Upper lobe of left lung (tissue), 6 donors: Measurements from ENCODE around the gene ZMYND8. TPM values are rescaled to one million over a fixed set of nuclear protein-coding genes. Genes with fewer than 3 reads are reported as not detected.
A peak's percentile ranks its signal among the peaks of the same experiment; 100 is the strongest.

Source experiments
- ATAC-seq, 2 donors: fragments of 200-7000 bp; cut with Tn5 transposase; one replicate each; pipeline ENCODE4 v1.9.1; 2022; ENCODE audit warnings: mild to moderate bottlenecking in 2 of 2, moderate library complexity in 2 of 2; ENCODE audit not compliant: low FRiP score in 2 of 2
- DNase-seq, 2 donors: peaks; one replicate each; pipeline ENCODE4 v3.0.0-alpha.2; 2019 to 2020
- H3K27ac ChIP-seq, 4 donors: fragments of 200-600 bp; sonication (generic); one replicate each; pipeline ENCODE4 v1.5.1; 2016 to 2019
- H3K27me3 ChIP-seq, 4 donors: fragments of 200-600 bp; sonication (generic); one replicate each; pipeline ENCODE4 v1.5.1; 2017 to 2019
- H3K36me3 ChIP-seq, 4 donors: fragments of 200-600 bp; sonication (generic); one replicate each; pipeline ENCODE4 v1.5.1; 2016 to 2019
- H3K4me1 ChIP-seq, 4 donors: fragments of 200-600 bp; sonication (generic); one replicate each; pipeline ENCODE4 v1.5.1; 2018 to 2019
- H3K4me3 ChIP-seq, 4 donors: fragments of 200-600 bp; sonication (generic); one replicate each; pipeline ENCODE4 v1.5.1; 2017 to 2019; ENCODE audit warnings: mild to moderate bottlenecking in 2 of 4, moderate library complexity in 1 of 4
- H3K9me3 ChIP-seq, 4 donors: fragments of 200-600 bp; sonication (generic); one replicate each; pipeline ENCODE4 v1.5.1; 2018 to 2019
- CTCF ChIP-seq, 6 experiments: fragments of 450-650 bp in 4 of 6; fragments of 200-600 bp in 2 of 6; sonication (generic) in 2 of 6; IDR thresholded peaks; one replicate each; pipeline ENCODE4 v1.5.1; 2016 to 2019; ENCODE audit warnings: antibody characterized with exemption in 6 of 6
- EP300 ChIP-seq, 4 donors: sonication (generic); formaldehyde crosslinking; IDR thresholded peaks; one replicate each; pipeline ENCODE4 v1.5.1; 2017; ENCODE audit warnings: antibody characterized with exemption in 4 of 4, control low read depth in 2 of 4
- POLR2A ChIP-seq, 4 donors: fragments of 450-650 bp; IDR thresholded peaks; one replicate each; pipeline ENCODE4 v1.5.1; 2016 to 2017; ENCODE audit warnings: antibody characterized with exemption in 4 of 4, mild to moderate bottlenecking in 2 of 4
- POLR2AphosphoS5 ChIP-seq, 2 donors: sonication (generic); formaldehyde crosslinking; IDR thresholded peaks; one replicate each; pipeline ENCODE4 v1.5.1; 2017; ENCODE audit warnings: antibody characterized with exemption in 2 of 2
- WGBS, 2 donors: methylation state at CpG; one replicate each; pipeline ENCODE4 v1.1.5; 2017 to 2018; 5-methylcytosine and 5-hydroxymethylcytosine counted together
- total RNA-seq, 6 donors: library from RNA; depleted of rRNA in 4 of 6; stranded (reverse); fragments of >200 nt in 4 of 6; gene quantifications; one replicate each; pipeline versions ENCODE4 v1.1.0 to v1.2.1, GENCODE V29; 2016 to 2021
- donor health status: DM: no; HTN: no; CAD: no; lungs with moderate emphysema.
- donor health status: DM: no; HTN: yes; CAD: no; lungs with severe emphysema.

ZMYND8 gene
- total RNA-seq, 6 donors from 2014 or later: 24.6 to 120 (median 51.8) TPM

DNA sequence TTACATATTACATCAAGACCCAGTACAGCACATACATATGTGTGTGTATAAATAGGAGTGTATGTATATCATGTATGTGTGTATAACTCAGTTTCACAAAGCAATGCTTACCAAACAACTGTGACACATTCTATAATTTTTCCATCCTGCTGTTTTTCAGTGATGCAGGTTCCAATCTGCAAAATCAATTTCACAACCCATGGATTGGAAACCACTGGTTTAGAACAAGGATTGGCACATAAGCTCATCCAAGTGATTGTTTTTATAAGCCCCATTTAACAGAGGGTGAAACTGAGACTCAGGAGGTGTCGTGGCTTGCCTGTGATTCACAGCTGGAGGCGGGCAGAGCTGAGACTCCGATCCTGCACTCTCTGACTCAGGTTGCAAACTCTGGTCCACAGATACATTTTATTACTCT lies 158.2 kb downstream of the ZMYND8 start:
- no peak for TF ChIP-seq POLR2AphosphoS5 (IDR thresholded peaks at IDR 0.05)
- no peak for ATAC-seq
- WGBS, 2 donors: 87 to 90% methylated on average over 3 of the region's 3 CpGs
- DNase-seq: no peak
- no peak overlapping the region for H3K27ac ChIP-seq
- no peaks in the 10 kb centered on the region for H3K9me3 ChIP-seq
- H3K4me1 ChIP-seq: peaks cover 7 to 10% (median 7%) of the 10 kb centered on the region in 4 donors
- H3K27me3 ChIP-seq: no peaks in the 10 kb centered on the region
- no peak overlapping the region for H3K4me3 ChIP-seq
- H3K36me3 ChIP-seq: no peaks in the 10 kb centered on the region

- peak; percentile 90 to 91 for ATAC-seq
- H3K9me3 ChIP-seq: no peaks in the 10 kb centered on the region
- H3K4me3 ChIP-seq: no peak overlapping the region
- no peak overlapping the region for H3K27ac ChIP-seq
- peaks cover 7 to 10% (median 7%) of the 10 kb centered on the region in 4 donors for H3K4me1 ChIP-seq
- H3K27me3 ChIP-seq: no peaks in the 10 kb centered on the region
- WGBS, 2 donors: 45 to 60% methylated on average over 22 to 34 of the region's 34 CpGs
- no peaks in the 10 kb centered on the region for H3K36me3 ChIP-seq
- DNase-seq: peak; percentile 82 to 92
- TF ChIP-seq CTCF (IDR thresholded peaks at IDR 0.05) (peak; percentile 88 to 94 (median 91)), POLR2AphosphoS5 (IDR thresholded peaks at IDR 0.05) (peak; percentile 4 to 18), EP300 (IDR thresholded peaks at IDR 0.05) (no peak)
These were observed 160.1 kb downstream of the ZMYND8 start for GRCh38 chr20:47196091-47197081.

GRCh38 chr20:47195573-47195972 lies 160.9 kb downstream of the ZMYND8 start:
- no peak overlapping the region for H3K4me3 ChIP-seq
- H3K36me3 ChIP-seq: no peaks in the 10 kb centered on the region
- ATAC-seq (no peak), DNase-seq (no peak)
- no peaks in the 10 kb centered on the region for H3K9me3 ChIP-seq
- 49 to 55% methylated on average over 9 of the region's 9 CpGs for WGBS, 2 donors
- H3K27ac ChIP-seq: no peak overlapping the region
- no peak for TF ChIP-seq EP300 (IDR thresholded peaks at IDR 0.05)
- H3K27me3 ChIP-seq: no peaks in the 10 kb centered on the region
- peaks cover 7 to 10% (median 7%) of the 10 kb centered on the region in 4 donors for H3K4me1 ChIP-seq

GRCh38 chr20:47191956-47192355 lies 164.5 kb downstream of the ZMYND8 start:
- H3K36me3 ChIP-seq: no peaks in the 10 kb centered on the region
- no peaks in the 10 kb centered on the region for H3K9me3 ChIP-seq
- no peak for ATAC-seq
- no peak overlapping the region for H3K4me3 ChIP-seq
- H3K27ac ChIP-seq: no peak overlapping the region
- DNase-seq: no peak
- TF ChIP-seq POLR2AphosphoS5 (IDR thresholded peaks at IDR 0.05) (no peak), POLR2A (IDR thresholded peaks at IDR 0.05) (no peak), CTCF (IDR thresholded peaks at IDR 0.05) (no peak)
- peaks cover 0 to 3% (median 0%) of the 10 kb centered on the region in 4 donors for H3K27me3 ChIP-seq
- peaks cover 7 to 10% (median 7%) of the 10 kb centered on the region in 4 donors for H3K4me1 ChIP-seq
- 77 to 80% methylated on average over 3 of the region's 3 CpGs for WGBS, 2 donors

- Histone ChIP-seq H3K27ac (no peak overlapping the region), H3K9me3 (no peaks in the 10 kb centered on the region), H3K4me3 (no peak overlapping the region), H3K4me1 (peaks cover under 1 to 6% (median 4%) of the 10 kb centered on the region in 4 donors), H3K27me3 (peaks cover 0 to 3% (median 0%) of the 10 kb centered on the region in 4 donors), H3K36me3 (no peaks in the 10 kb centered on the region)
- DNase-seq (no peak), ATAC-seq (no peak)
- TF ChIP-seq POLR2A (IDR thresholded peaks at IDR 0.05) (no peak), POLR2AphosphoS5 (IDR thresholded peaks at IDR 0.05) (no peak), CTCF (IDR thresholded peaks at IDR 0.05) (no peak), EP300 (IDR thresholded peaks at IDR 0.05) (no peak)
- 86 to 89% methylated on average over 1 of the region's 1 CpG for WGBS, 2 donors
These were observed 165.3 kb downstream of the ZMYND8 start for GRCh38 chr20:47191074-47191673.
